Neural cell (in vitro differentiated cells): ENCODE results near the gene FKBP2. TPM values are rescaled to one million over a fixed set of nuclear protein-coding genes. Genes with fewer than 3 reads are reported as not detected.

Source experiments
- H2AFZ ChIP-seq: fragments of 200-600, 300-800 bp; sonication (generic), shearing (Covaris generic); 2 replicates; pipeline ENCODE4 v1.6.0; 2014; ENCODE audit warnings: low read depth, mild to moderate bottlenecking, antibody characterized with exemption, low read length, moderate library complexity
- H3F3A ChIP-seq: fragments of 200-600 bp; shearing (Covaris generic); 2 replicates; pipeline ENCODE4 v1.6.1; 2016; ENCODE audit warnings: mild to moderate bottlenecking, moderate library complexity, mixed read lengths, antibody characterized with exemption, low read length; ENCODE audit not compliant: insufficient read depth, poor library complexity, severe bottlenecking
- H3K27ac ChIP-seq: fragments of 200-600, 300-800 bp; sonication (generic), shearing (Covaris generic); 2 replicates; pipeline ENCODE4 v1.5.1; 2014; ENCODE audit warnings: mild to moderate bottlenecking, low read length, moderate library complexity
- H3K27me3 ChIP-seq: fragments of 300-800, 200-600 bp; sonication (generic), shearing (Covaris generic); 2 replicates; pipeline ENCODE4 v1.6.0; 2014; ENCODE audit warnings: mild to moderate bottlenecking, low read depth, low read length, moderate library complexity; ENCODE audit not compliant: insufficient read depth
- H3K36me3 ChIP-seq: fragments of 300-800, 200-600 bp; sonication (generic), shearing (Covaris generic); 2 replicates; pipeline ENCODE4 v1.5.1; 2014; ENCODE audit warnings: mild to moderate bottlenecking, antibody characterized with exemption, low read length, moderate library complexity; ENCODE audit not compliant: insufficient read depth
- H3K4me2 ChIP-seq: fragments of 300-800, 200-600 bp; sonication (generic), shearing (Covaris generic); 2 replicates; pipeline ENCODE4 v1.6.0; 2014; ENCODE audit warnings: mild to moderate bottlenecking, low read length
- H3K4me3 ChIP-seq: fragments of 300-800, 200-600 bp; sonication (generic), shearing (Covaris generic); 2 replicates; pipeline ENCODE4 v1.5.1; 2014; ENCODE audit warnings: mild to moderate bottlenecking, low read length, moderate library complexity
- H3K79me2 ChIP-seq: fragments of 200-600 bp; shearing (Covaris generic); replicated peaks from 2 replicates; pipeline ENCODE4 v1.6.0; 2014; ENCODE audit warnings: mild to moderate bottlenecking, low read length, moderate library complexity; ENCODE audit not compliant: insufficient read depth
- H3K9ac ChIP-seq: fragments of 300-800, 200-600 bp; sonication (generic), shearing (Covaris generic); 2 replicates; pipeline ENCODE4 v1.6.1; 2016; ENCODE audit warnings: mild to moderate bottlenecking, low read length, mixed read lengths
- H3K9me2 ChIP-seq: fragments of 200-600 bp; shearing (Covaris generic); 2 replicates; pipeline ENCODE4 v1.6.1; 2016; ENCODE audit warnings: mild to moderate bottlenecking, low read length, mixed read lengths; ENCODE audit not compliant: insufficient read depth
- H3K9me3 ChIP-seq: fragments of 200-600, 300-800 bp; sonication (generic), shearing (Covaris generic); 2 replicates; pipeline ENCODE4 v1.6.1; 2016; ENCODE audit warnings: mild to moderate bottlenecking, mixed run types, low read length, moderate library complexity, mixed read lengths
- H4K20me1 ChIP-seq: fragments of 200-600 bp; shearing (Covaris generic); 2 replicates; pipeline ENCODE4 v1.6.1; 2016; ENCODE audit warnings: mild to moderate bottlenecking, mixed run types; ENCODE audit not compliant: insufficient read depth
- CTCF ChIP-seq: fragments of 450-650 bp; IDR thresholded peaks from 2 replicates; pipeline ENCODE4 v1.5.1; 2014; ENCODE audit warnings: antibody characterized with exemption, mild to moderate bottlenecking, moderate library complexity; ENCODE audit not compliant: poor library complexity, severe bottlenecking
- EP300 ChIP-seq: fragments of 450-650 bp; conservative IDR thresholded peaks from 2 replicates; pipeline ENCODE4 v1.6.1; 2014; ENCODE audit warnings: antibody characterized with exemption, mild to moderate bottlenecking, moderate library complexity; ENCODE audit not compliant: poor library complexity, severe bottlenecking
- EZH2 ChIP-seq: fragments of 200-600, 300-800 bp; shearing (Covaris generic), sonication (generic); IDR thresholded peaks from 2 replicates; pipeline ENCODE4 v1.6.1; 2014; ENCODE audit warnings: antibody characterized with exemption, low read length, borderline replicate concordance, mild to moderate bottlenecking; ENCODE audit not compliant: insufficient read depth, poor library complexity, severe bottlenecking
- MXI1 ChIP-seq: fragments of 450-650 bp; conservative IDR thresholded peaks from 2 replicates; pipeline ENCODE4 v1.6.1; 2014; ENCODE audit warnings: antibody characterized with exemption, mild to moderate bottlenecking; ENCODE audit not compliant: poor library complexity, severe bottlenecking
- POLR2AphosphoS5 ChIP-seq: IDR thresholded peaks from 2 replicates; pipeline ENCODE4 v1.6.1; 2012
- RAD21 ChIP-seq: fragments of 450-650 bp; conservative IDR thresholded peaks from 2 replicates; pipeline ENCODE4 v1.6.1; 2014; ENCODE audit warnings: antibody characterized with exemption, mild to moderate bottlenecking, moderate library complexity
- REST ChIP-seq: IDR thresholded peaks from 2 replicates; pipeline ENCODE4 v1.6.1; 2012; ENCODE audit warnings: borderline replicate concordance
- SMC3 ChIP-seq: fragments of 450-650 bp; conservative IDR thresholded peaks from 2 replicates; pipeline ENCODE4 v1.6.1; 2014; ENCODE audit warnings: antibody characterized with exemption, mild to moderate bottlenecking, moderate library complexity; ENCODE audit not compliant: poor library complexity
- TAF1 ChIP-seq: IDR thresholded peaks from 2 replicates; pipeline ENCODE4 v1.6.1; 2012; ENCODE audit warnings: low read depth
- polyA plus RNA-seq: library from polyadenylated mRNA; depleted of rRNA; stranded (reverse); fragments of >200 nt; gene quantifications from 2 replicates; pipeline ENCODE4 v1.2.3, GENCODE V29; 2014

Gene FKBP2
- polyA plus RNA-seq, 1 donor from 2014 or later = 47.4 TPM

- Histone ChIP-seq H3K9me3 (no peaks in the 10 kb centered on the region), H3F3A (no peaks in the 10 kb centered on the region), H3K27me3 (peaks cover 8% of the 10 kb centered on the region), H4K20me1 (no peaks in the 10 kb centered on the region), H3K36me3 (no peaks in the 10 kb centered on the region), H3K9ac (no peak overlapping the region), H3K27ac (no peak overlapping the region), H3K79me2 (peaks cover 13% of the 10 kb centered on the region), H3K4me2 (no peak overlapping the region), H3K4me3 (no peak overlapping the region), H3K9me2 (no peaks in the 10 kb centered on the region), H2AFZ (no peak overlapping the region)
- TF ChIP-seq MXI1 = no peak
- no peak for TF ChIP-seq EP300
- TF ChIP-seq SMC3 = no peak
- no peak for TF ChIP-seq TAF1
- TF ChIP-seq EZH2 = no peak
- no peak for TF ChIP-seq POLR2AphosphoS5
- no peak for TF ChIP-seq REST
- TF ChIP-seq RAD21 = no peak
- TF ChIP-seq CTCF = no peak
Measured at GRCh38 chr11:64249038-64249437, 8.1 kb downstream of the FKBP2 start.

GRCh38 chr11:64249563-64250414 lies 8.9 kb downstream of the FKBP2 start:
- Histone ChIP-seq H3K4me2 (no peak overlapping the region), H2AFZ (no peak overlapping the region), H3F3A (no peaks in the 10 kb centered on the region), H3K27ac (no peak overlapping the region), H3K9me2 (no peaks in the 10 kb centered on the region), H3K9ac (peak overlapping the region; percentile 50), H3K36me3 (no peaks in the 10 kb centered on the region), H4K20me1 (no peaks in the 10 kb centered on the region), H3K9me3 (no peaks in the 10 kb centered on the region), H3K4me3 (no peak overlapping the region), H3K27me3 (peaks cover 8% of the 10 kb centered on the region), H3K79me2 (peaks cover 13% of the 10 kb centered on the region)
- no peak for TF ChIP-seq RAD21
